ENCODE measurements around the gene ZNF598.
A peak's percentile ranks its signal among the peaks of the same experiment; 100 is the strongest.

The ZNF598 gene

DNA sequence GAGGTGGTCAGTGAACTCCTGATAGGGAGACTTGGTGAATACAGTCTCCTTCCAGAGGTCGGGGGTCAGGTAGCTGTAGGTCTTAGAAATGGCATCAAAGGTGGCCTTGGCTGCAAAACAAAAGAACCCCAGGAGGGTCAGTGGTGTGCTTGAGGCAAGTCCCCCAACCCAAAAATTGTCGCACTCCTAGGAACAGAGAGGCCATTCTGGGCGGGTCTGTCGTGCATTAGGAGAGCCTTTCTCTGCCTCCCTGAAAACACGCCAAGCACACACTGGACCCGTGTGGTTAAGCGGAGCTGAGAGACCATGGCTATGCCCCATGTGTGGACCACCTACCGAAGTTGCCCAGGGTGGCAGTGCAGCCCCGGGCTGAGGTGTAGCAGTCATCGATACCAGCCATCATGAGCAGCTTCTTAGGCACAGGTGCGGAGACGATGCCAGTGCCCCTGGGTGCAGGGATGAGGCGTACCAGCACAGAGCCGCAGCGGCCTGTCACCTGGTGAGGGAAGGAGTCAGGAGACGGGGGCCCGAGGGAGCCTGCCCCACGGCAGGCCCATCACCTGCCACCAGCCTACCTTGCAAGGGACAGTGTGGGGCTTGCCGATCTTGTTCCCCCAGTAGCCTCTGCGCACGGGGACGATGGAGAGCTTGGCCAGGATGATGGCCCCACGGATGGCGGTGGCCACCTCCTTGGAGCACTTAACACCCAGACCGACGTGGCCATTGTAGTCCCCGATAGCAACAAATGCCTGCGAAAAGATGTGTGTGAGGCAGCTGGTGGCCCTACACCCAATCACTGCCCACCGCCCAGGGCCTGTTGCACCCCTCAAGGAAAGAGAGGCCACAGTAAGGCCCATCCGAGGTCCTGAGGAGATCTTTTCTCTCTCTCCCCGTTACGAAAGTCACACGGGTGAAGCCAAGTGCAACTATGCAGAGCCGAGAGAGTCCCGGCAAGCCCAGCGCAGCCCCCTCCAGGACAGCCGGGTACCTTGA lies 47.2 kb downstream of the ZNF598 start (continued):
- TF ChIP-seq ZBTB17 (tag by site-specific recombination; IDR thresholded peaks at IDR 0.05) (peak; percentile 66), ZNF600 (tag by site-specific recombination; IDR thresholded peaks at IDR 0.05) (peak; percentile 80), YY2 (tag by site-specific recombination; IDR thresholded peaks at IDR 0.05) (peak; percentile 37; the same call in 1 of the 2 replicates)
- TF ChIP-seq, protein P1, sequence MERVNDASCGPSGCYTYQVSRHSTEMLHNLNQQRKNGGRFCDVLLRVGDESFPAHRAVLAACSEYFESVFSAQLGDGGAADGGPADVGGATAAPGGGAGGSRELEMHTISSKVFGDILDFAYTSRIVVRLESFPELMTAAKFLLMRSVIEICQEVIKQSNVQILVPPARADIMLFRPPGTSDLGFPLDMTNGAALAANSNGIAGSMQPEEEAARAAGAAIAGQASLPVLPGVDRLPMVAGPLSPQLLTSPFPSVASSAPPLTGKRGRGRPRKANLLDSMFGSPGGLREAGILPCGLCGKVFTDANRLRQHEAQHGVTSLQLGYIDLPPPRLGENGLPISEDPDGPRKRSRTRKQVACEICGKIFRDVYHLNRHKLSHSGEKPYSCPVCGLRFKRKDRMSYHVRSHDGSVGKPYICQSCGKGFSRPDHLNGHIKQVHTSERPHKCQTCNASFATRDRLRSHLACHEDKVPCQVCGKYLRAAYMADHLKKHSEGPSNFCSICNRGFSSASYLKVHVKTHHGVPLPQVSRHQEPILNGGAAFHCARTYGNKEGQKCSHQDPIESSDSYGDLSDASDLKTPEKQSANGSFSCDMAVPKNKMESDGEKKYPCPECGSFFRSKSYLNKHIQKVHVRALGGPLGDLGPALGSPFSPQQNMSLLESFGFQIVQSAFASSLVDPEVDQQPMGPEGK (tag by site-specific recombination; IDR thresholded peaks at IDR 0.05): peak; percentile 40

DNA sequence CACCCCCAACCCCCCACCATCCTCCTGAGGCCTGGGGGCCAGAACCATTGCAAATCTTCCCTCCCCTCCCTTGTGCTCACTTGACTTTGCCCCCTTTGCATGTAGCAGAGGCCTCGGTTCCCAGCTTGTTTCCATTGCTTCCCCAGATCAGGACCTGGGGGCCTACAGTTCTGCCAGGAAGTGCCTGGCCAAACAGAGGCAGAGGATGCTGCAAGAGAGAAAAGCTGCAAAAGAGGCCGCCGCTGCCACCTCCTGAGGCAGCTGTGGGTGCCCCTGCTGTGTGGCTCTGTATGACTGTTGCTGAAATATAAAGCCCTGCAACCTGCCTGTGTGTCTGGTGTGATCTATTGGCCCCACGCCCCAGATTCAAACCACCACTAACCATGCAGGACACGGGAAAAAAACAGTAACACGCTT lies 48.0 kb downstream of the ZNF598 start:
- Histone ChIP-seq H3K36me3 (ENCODE audit: control insufficient read depth in 2 of 2, insufficient read depth in 1 of 2, low read length in 2 of 2) (peaks cover 0 to 37% of the 10 kb centered on the region in 2 experiments; a peak in 1 of 3 replicates), H3K4me1 (ENCODE audit: control insufficient read depth, insufficient read depth, low read length) (no peaks in the 10 kb centered on the region; the same call in 1 of the 2 replicates), H3K27ac (ENCODE audit: extremely low read depth, low read depth, low read length) (peak overlapping the region; percentile 100; the same call in 1 of the 2 replicates), H3K9me3 (ENCODE audit: control insufficient read depth, insufficient read depth, low read depth, low read length) (no peaks in the 10 kb centered on the region), H3K4me3 (ENCODE audit: low read depth, low read length) (no peak overlapping the region)
- ChIA-PET POLR2A (interaction anchor here (0.6 to 2.4 kb wide), 9 partner anchors 10 to 396 kb away, joined by 3 to 17 read pairs (median 4); partner anchors contain the start of genes GFER, NOXO1, TBL3 and TRAF7), CTCF (interaction anchor here (1.7 to 2.1 kb wide), 2 partner anchors 10 to 42 kb away, joined by 4 to 6 read pairs; partner anchors contain the start of gene TBL3)
- no peak for TF ChIP-seq ZNF366 (tag by site-specific recombination; conservative IDR thresholded peaks at IDR 0.05)
- no peak for TF ChIP-seq ZNF529 (tag by site-specific recombination; IDR thresholded peaks at IDR 0.05; ENCODE audit: insufficient replicate concordance)
- TF ChIP-seq HOXA7 (CRISPR knock-in tag; IDR thresholded peaks at IDR 0.05; ENCODE audit: borderline replicate concordance): no peak
- TF ChIP-seq, protein P2, sequence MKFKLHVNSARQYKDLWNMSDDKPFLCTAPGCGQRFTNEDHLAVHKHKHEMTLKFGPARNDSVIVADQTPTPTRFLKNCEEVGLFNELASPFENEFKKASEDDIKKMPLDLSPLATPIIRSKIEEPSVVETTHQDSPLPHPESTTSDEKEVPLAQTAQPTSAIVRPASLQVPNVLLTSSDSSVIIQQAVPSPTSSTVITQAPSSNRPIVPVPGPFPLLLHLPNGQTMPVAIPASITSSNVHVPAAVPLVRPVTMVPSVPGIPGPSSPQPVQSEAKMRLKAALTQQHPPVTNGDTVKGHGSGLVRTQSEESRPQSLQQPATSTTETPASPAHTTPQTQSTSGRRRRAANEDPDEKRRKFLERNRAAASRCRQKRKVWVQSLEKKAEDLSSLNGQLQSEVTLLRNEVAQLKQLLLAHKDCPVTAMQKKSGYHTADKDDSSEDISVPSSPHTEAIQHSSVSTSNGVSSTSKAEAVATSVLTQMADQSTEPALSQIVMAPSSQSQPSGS (tag by site-specific recombination; IDR thresholded peaks at IDR 0.05; ENCODE audit: low read depth): no peak
- TF ChIP-seq ZNF169 (tag by site-specific recombination; IDR thresholded peaks at IDR 0.05): no peak
- TF ChIP-seq YY1 (tag by site-specific recombination; IDR thresholded peaks at IDR 0.05): no peak
- no peak for TF ChIP-seq HOXC10 (CRISPR knock-in tag; IDR thresholded peaks at IDR 0.05)
- TF ChIP-seq ZNF521 (tag by site-specific recombination; IDR thresholded peaks at IDR 0.05): no peak
- TF ChIP-seq, protein P3, sequence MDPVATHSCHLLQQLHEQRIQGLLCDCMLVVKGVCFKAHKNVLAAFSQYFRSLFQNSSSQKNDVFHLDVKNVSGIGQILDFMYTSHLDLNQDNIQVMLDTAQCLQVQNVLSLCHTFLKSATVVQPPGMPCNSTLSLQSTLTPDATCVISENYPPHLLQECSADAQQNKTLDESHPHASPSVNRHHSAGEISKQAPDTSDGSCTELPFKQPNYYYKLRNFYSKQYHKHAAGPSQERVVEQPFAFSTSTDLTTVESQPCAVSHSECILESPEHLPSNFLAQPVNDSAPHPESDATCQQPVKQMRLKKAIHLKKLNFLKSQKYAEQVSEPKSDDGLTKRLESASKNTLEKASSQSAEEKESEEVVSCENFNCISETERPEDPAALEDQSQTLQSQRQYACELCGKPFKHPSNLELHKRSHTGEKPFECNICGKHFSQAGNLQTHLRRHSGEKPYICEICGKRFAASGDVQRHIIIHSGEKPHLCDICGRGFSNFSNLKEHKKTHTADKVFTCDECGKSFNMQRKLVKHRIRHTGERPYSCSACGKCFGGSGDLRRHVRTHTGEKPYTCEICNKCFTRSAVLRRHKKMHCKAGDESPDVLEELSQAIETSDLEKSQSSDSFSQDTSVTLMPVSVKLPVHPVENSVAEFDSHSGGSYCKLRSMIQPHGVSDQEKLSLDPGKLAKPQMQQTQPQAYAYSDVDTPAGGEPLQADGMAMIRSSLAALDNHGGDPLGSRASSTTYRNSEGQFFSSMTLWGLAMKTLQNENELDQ (tag by site-specific recombination; IDR thresholded peaks at IDR 0.05; ENCODE audit: low read depth): no peak
- no peak for TF ChIP-seq ZNF19 (tag by site-specific recombination; IDR thresholded peaks at IDR 0.05; ENCODE audit: low read depth)
- no peak for TF ChIP-seq SETDB1 (IDR thresholded peaks at IDR 0.05; ENCODE audit: insufficient read length, low read length)
- 0 out of 2 replicates have a peak, but pooled peaks have one; percentile 10 for TF ChIP-seq KLF9 (tag by site-specific recombination; IDR thresholded peaks at IDR 0.05; ENCODE audit: low read depth)
- TF ChIP-seq, protein P4, sequence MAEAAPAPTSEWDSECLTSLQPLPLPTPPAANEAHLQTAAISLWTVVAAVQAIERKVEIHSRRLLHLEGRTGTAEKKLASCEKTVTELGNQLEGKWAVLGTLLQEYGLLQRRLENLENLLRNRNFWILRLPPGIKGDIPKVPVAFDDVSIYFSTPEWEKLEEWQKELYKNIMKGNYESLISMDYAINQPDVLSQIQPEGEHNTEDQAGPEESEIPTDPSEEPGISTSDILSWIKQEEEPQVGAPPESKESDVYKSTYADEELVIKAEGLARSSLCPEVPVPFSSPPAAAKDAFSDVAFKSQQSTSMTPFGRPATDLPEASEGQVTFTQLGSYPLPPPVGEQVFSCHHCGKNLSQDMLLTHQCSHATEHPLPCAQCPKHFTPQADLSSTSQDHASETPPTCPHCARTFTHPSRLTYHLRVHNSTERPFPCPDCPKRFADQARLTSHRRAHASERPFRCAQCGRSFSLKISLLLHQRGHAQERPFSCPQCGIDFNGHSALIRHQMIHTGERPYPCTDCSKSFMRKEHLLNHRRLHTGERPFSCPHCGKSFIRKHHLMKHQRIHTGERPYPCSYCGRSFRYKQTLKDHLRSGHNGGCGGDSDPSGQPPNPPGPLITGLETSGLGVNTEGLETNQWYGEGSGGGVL (tag by site-specific recombination; IDR thresholded peaks at IDR 0.05): peak; percentile 56
- no peak for TF ChIP-seq ZNF707 (tag by site-specific recombination; IDR thresholded peaks at IDR 0.05)
- TF ChIP-seq, protein P5, sequence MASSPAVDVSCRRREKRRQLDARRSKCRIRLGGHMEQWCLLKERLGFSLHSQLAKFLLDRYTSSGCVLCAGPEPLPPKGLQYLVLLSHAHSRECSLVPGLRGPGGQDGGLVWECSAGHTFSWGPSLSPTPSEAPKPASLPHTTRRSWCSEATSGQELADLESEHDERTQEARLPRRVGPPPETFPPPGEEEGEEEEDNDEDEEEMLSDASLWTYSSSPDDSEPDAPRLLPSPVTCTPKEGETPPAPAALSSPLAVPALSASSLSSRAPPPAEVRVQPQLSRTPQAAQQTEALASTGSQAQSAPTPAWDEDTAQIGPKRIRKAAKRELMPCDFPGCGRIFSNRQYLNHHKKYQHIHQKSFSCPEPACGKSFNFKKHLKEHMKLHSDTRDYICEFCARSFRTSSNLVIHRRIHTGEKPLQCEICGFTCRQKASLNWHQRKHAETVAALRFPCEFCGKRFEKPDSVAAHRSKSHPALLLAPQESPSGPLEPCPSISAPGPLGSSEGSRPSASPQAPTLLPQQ (tag by site-specific recombination; IDR thresholded peaks at IDR 0.05): no peak
- no peak for TF ChIP-seq TRIM28 (IDR thresholded peaks at IDR 0.05; ENCODE audit: borderline replicate concordance, low read length)
- TF ChIP-seq BCL11A (tag by site-specific recombination; IDR thresholded peaks at IDR 0.05; ENCODE audit: low read depth): peak; percentile 65
- no peak for TF ChIP-seq ZNF621 (tag by site-specific recombination; IDR thresholded peaks at IDR 0.05)
- TF ChIP-seq, protein P6, sequence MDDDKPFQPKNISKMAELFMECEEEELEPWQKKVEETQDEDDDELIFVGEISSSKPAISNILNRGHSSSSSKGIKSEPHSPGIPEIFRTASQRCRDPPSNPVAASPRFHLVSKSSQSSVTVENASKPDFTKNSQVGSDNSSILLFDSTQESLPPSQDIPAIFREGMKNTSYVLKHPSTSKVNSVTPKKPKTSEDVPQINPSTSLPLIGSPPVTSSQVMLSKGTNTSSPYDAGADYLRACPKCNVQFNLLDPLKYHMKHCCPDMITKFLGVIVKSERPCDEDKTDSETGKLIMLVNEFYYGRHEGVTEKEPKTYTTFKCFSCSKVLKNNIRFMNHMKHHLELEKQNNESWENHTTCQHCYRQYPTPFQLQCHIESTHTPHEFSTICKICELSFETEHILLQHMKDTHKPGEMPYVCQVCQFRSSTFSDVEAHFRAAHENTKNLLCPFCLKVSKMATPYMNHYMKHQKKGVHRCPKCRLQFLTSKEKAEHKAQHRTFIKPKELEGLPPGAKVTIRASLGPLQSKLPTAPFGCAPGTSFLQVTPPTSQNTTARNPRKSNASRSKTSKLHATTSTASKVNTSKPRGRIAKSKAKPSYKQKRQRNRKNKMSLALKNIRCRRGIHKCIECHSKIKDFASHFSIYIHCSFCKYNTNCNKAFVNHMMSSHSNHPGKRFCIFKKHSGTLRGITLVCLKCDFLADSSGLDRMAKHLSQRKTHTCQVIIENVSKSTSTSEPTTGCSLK (tag by site-specific recombination; IDR thresholded peaks at IDR 0.05): no peak
